ENCODE data around the gene RBBP8. TPM values are rescaled to one million over a fixed set of nuclear protein-coding genes. Genes with fewer than 3 reads are reported as not detected.

Gene RBBP8
- total RNA-seq, 2 experiments from 2014 or later: 1.2 to 2.5 TPM

DNA sequence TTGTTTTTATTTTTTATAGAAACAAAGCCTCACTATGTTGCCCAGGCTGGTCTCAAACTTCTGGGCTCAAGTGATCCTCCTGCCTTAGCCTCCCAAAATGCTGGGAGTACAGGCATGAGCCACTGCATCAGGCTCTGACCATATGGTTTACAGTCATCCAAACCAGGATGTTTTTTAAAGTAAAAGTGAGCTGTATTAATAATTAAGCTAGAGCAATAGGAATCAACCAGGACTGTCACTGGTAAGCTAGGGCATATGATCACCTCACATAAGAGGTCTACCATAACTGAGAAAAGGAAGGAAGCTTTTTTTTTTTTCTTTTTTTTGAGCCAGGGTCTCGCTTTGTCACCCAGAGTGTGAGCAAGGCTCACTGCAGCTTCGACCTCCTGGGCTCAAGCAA is 8.5 kb upstream of the RBBP8 start:
- CTCF ChIA-PET: no interaction called here
- peaks cover 7% of the 10 kb centered on the region for H3K27me3 Mint-ChIP-seq

GRCh38 chr18:22926454-22926853 is 6.7 kb upstream of the RBBP8 start:
- Mint-ChIP-seq H3K36me3 (ENCODE audit: low read depth) (no peaks in the 10 kb centered on the region), H3K9me3 (no peaks in the 10 kb centered on the region), H3K4me3 (no peak overlapping the region), H3K27me3 (peaks cover 7% of the 10 kb centered on the region), H3K27ac (no peak overlapping the region), H3K4me1 (ENCODE audit: low read depth) (no peaks in the 10 kb centered on the region)
- Histone ChIP-seq H3K27me3 (ENCODE audit: control insufficient read depth in 1 of 2, insufficient read depth in 2 of 2, low read length in 2 of 2) (no peaks in the 10 kb centered on the region), H3K36me3 (ENCODE audit: insufficient read depth, low read length) (no peaks in the 10 kb centered on the region), H3K4me1 (ENCODE audit: insufficient read depth, low read length) (no peaks in the 10 kb centered on the region), H3K27ac (ENCODE audit: low read depth in 1 of 2, low read length in 2 of 2) (no peak overlapping the region), H3K4me3 (ENCODE audit: low read length) (no peak overlapping the region), H3K9me3 (ENCODE audit: control insufficient read depth in 1 of 2, insufficient read depth in 1 of 2, low read length in 2 of 2) (no peaks in the 10 kb centered on the region)
- no peak for TF ChIP-seq CTCF (IDR thresholded peaks at IDR 0.05)
- intact Hi-C loops (cut with DNase I, micrococcal nuclease): no loop called here
- DNase-seq (no peak), ATAC-seq (ENCODE audit: poor library complexity) (no peak)
- POLR2A ChIA-PET: no interaction called here
- CTCF ChIA-PET: no interaction called here

More for the DNA sequence above, 8.5 kb upstream of the RBBP8 start:
- H3K4me1 Mint-ChIP-seq (ENCODE audit: low read depth): no peaks in the 10 kb centered on the region
- no peaks in the 10 kb centered on the region for H3K9me3 ChIP-seq (ENCODE audit: control insufficient read depth in 1 of 2, insufficient read depth in 1 of 2, low read length in 2 of 2)
- H3K36me3 Mint-ChIP-seq (ENCODE audit: low read depth): no peaks in the 10 kb centered on the region
- no peak for ATAC-seq (ENCODE audit: poor library complexity)
- TF ChIP-seq CTCF (IDR thresholded peaks at IDR 0.05): no peak
- H3K27ac ChIP-seq (ENCODE audit: low read depth in 1 of 2, low read length in 2 of 2): no peak overlapping the region
- intact Hi-C loops (cut with DNase I, micrococcal nuclease): no loop called here
- no peak overlapping the region for H3K4me3 ChIP-seq (ENCODE audit: low read length)
- H3K27ac Mint-ChIP-seq: no peak overlapping the region
- H3K9me3 Mint-ChIP-seq: no peaks in the 10 kb centered on the region
- POLR2A ChIA-PET: no interaction called here
- no peak for DNase-seq
- H3K27me3 ChIP-seq (ENCODE audit: control insufficient read depth in 1 of 2, insufficient read depth in 2 of 2, low read length in 2 of 2): no peaks in the 10 kb centered on the region
- H3K4me1 ChIP-seq (ENCODE audit: insufficient read depth, low read length): no peaks in the 10 kb centered on the region
- H3K4me3 Mint-ChIP-seq: no peak overlapping the region
- no peaks in the 10 kb centered on the region for H3K36me3 ChIP-seq (ENCODE audit: insufficient read depth, low read length)

- H3K27me3 ChIP-seq (ENCODE audit: control insufficient read depth in 1 of 2, insufficient read depth in 2 of 2, low read length in 2 of 2): no peaks in the 10 kb centered on the region
- H3K27ac Mint-ChIP-seq: no peak overlapping the region
- intact Hi-C loops (cut with DNase I, micrococcal nuclease): no loop called here
- ATAC-seq (ENCODE audit: poor library complexity): no peak
- POLR2A ChIA-PET: interaction anchor here (0.6 kb wide), 1 partner anchor 867 kb away, joined by 4 read pairs; no protein-coding TSS in a partner anchor
- no peaks in the 10 kb centered on the region for H3K36me3 Mint-ChIP-seq (ENCODE audit: low read depth)
- DNase-seq: no peak
- peaks cover 4% of the 10 kb centered on the region for H3K4me1 ChIP-seq (ENCODE audit: insufficient read depth, low read length)
- no peak overlapping the region for H3K4me3 Mint-ChIP-seq
- no peaks in the 10 kb centered on the region for H3K36me3 ChIP-seq (ENCODE audit: insufficient read depth, low read length)
- H3K9me3 ChIP-seq (ENCODE audit: control insufficient read depth in 1 of 2, insufficient read depth in 1 of 2, low read length in 2 of 2): no peaks in the 10 kb centered on the region
- CTCF ChIA-PET: interaction anchor here (0.8 kb wide), 1 partner anchor 55 kb away, joined by 3 read pairs; no protein-coding TSS in a partner anchor
- peaks cover 7% of the 10 kb centered on the region for H3K4me1 Mint-ChIP-seq (ENCODE audit: low read depth)
- H3K27me3 Mint-ChIP-seq: peaks cover 7% of the 10 kb centered on the region
- H3K27ac ChIP-seq (ENCODE audit: low read depth in 1 of 2, low read length in 2 of 2): no peak overlapping the region
- no peaks in the 10 kb centered on the region for H3K9me3 Mint-ChIP-seq
- no peak overlapping the region for H3K4me3 ChIP-seq (ENCODE audit: low read length)
- TF ChIP-seq CTCF (IDR thresholded peaks at IDR 0.05): no peak
Measured at GRCh38 chr18:22928339-22928738, 4.8 kb upstream of the RBBP8 start.

Data from CD4-positive, alpha-beta T cell (primary cell).